ENCODE results near the gene HOXA4.

DNA sequence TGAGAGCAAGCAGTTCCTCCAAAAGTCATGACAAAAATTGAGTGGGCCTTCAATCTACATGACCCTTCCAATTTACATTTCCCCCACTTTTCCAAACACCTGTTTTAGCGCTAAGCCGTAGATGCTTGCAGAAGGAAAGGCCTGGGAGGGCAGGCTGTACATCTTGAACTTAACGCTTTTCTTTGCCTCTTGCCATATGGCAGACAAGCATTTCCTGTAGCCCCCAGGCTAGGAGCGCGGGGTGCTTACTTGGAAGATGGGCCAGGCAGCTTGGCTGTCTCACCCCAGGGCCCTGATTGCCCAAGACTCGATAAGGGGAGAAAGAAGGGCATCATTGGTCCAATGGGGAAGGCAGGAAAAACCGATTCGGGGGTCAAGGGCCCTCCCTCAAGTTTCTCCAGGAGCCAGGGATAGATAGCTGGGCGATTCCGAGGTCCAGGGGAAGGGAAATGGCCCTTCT is 41.8 kb upstream of the HOXA4 start:
- TF ChIP-seq CTCF (IDR thresholded peaks at IDR 0.05; ENCODE audit: low read length) = no peak
- TF ChIP-seq EZH2 (optimal IDR thresholded peaks at IDR 0.05; ENCODE audit: low read depth, low read length) = no peak
- TF ChIP-seq EZH2phosphoT487 (IDR thresholded peaks at IDR 0.05; ENCODE audit: low read length) = no peak
